Lower lobe of right lung (tissue), 2 donors: ENCODE measurements around the gene REXO4. TPM values are rescaled to one million over a fixed set of nuclear protein-coding genes. Genes with fewer than 3 reads are reported as not detected.

ENCODE experiments used
- ATAC-seq, 2 donors: fragments of 200-7000 bp; cut with Tn5 transposase; one replicate each; pipeline ENCODE4 v1.9.1; 2020 to 2022; ENCODE audit warnings: mild to moderate bottlenecking in 2 of 2, moderate library complexity in 2 of 2
- DNase-seq: peaks from one replicate; pipeline ENCODE4 v3.0.0-alpha.2; 2020
- H3K27ac ChIP-seq: fragments of 200-600 bp; one replicate; pipeline ENCODE4 v1.8.0; 2022
- H3K27me3 ChIP-seq: fragments of 200-600 bp; one replicate; pipeline ENCODE4 v1.8.0; 2022; ENCODE audit warnings: low read depth
- H3K36me3 ChIP-seq: fragments of 200-600 bp; one replicate; pipeline ENCODE4 v1.8.0; 2022; ENCODE audit warnings: mild to moderate bottlenecking
- H3K4me1 ChIP-seq: fragments of 200-600 bp; one replicate; pipeline ENCODE4 v1.8.0; 2022
- H3K4me3 ChIP-seq: fragments of 200-600 bp; one replicate; pipeline ENCODE4 v1.8.0; 2022; ENCODE audit warnings: mild to moderate bottlenecking
- H3K9me3 ChIP-seq: fragments of 200-600 bp; one replicate; pipeline ENCODE4 v1.8.0; 2022
- CTCF ChIP-seq: fragments of 200-600 bp; IDR thresholded peaks from one replicate; pipeline ENCODE4 v1.8.0; 2022; ENCODE audit warnings: antibody characterized with exemption, mild to moderate bottlenecking
- intact Hi-C: fragments of 100-400 bp; cut with DNase I; formaldehyde crosslinking; loops from one replicate; pipeline ENCODE4 v1.11.0; 2022
- total RNA-seq: library from RNA; stranded (reverse); fragmentation: NEBNext Ultra II Directional; extraction: Animal tissue kit (Norgen Biotek cat#: 25700); gene quantifications from one replicate; pipeline ENCODE4 v1.2.1, GENCODE V29; 2021
- donor health status: DM: no; HTN: yes; CAD: no; lungs with severe emphysema.

REXO4 gene
- total RNA-seq, 1 donor from 2014 or later, result 20.9 TPM

- Histone ChIP-seq H3K27me3 (no peaks in the 10 kb centered on the region), H3K36me3 (peaks cover 33% of the 10 kb centered on the region), H3K27ac (peak overlapping the region; percentile 99), H3K4me3 (peak overlapping the region; percentile 96), H3K4me1 (peaks cover 56% of the 10 kb centered on the region), H3K9me3 (no peaks in the 10 kb centered on the region)
- intact Hi-C loops, result no loop called here
- ATAC-seq, result no peak
- DNase-seq, result no peak
- TF ChIP-seq CTCF, result no peak
Observed at GRCh38 chr9:133374612-133375115, 43.1 kb downstream of the REXO4 start.

- H3K4me1 ChIP-seq, result peaks cover 80% of the 10 kb centered on the region
- intact Hi-C loops, result no loop called here
- no peak overlapping the region for H3K4me3 ChIP-seq
- H3K9me3 ChIP-seq, result no peaks in the 10 kb centered on the region
- no peaks in the 10 kb centered on the region for H3K27me3 ChIP-seq
- ATAC-seq, result no peak
- DNase-seq, result no peak
- no peak overlapping the region for H3K27ac ChIP-seq
- TF ChIP-seq CTCF, result no peak
- H3K36me3 ChIP-seq, result peaks cover 56% of the 10 kb centered on the region
Observed at GRCh38 chr9:133372144-133372543, 45.7 kb downstream of the REXO4 start.

- ATAC-seq (no peak), DNase-seq (peak; percentile 43)
- Histone ChIP-seq H3K27me3 (no peaks in the 10 kb centered on the region), H3K36me3 (peaks cover 64% of the 10 kb centered on the region), H3K27ac (peak overlapping the region; percentile 26), H3K9me3 (no peaks in the 10 kb centered on the region), H3K4me3 (peak overlapping the region; percentile 14), H3K4me1 (peaks cover 75% of the 10 kb centered on the region)
- intact Hi-C loops, result no loop called here
- no peak for TF ChIP-seq CTCF
Observed at GRCh38 chr9:133371261-133371711, 46.5 kb downstream of the REXO4 start.

GRCh38 chr9:133370685-133371084 lies 47.1 kb downstream of the REXO4 start:
- ATAC-seq (no peak), DNase-seq (no peak)
- Histone ChIP-seq H3K36me3 (peaks cover 70% of the 10 kb centered on the region), H3K27ac (peak overlapping the region; percentile 26), H3K4me3 (peak overlapping the region; percentile 14), H3K9me3 (no peaks in the 10 kb centered on the region), H3K27me3 (no peaks in the 10 kb centered on the region), H3K4me1 (peaks cover 75% of the 10 kb centered on the region)
- intact Hi-C loops, result no loop called here
- TF ChIP-seq CTCF, result no peak

GRCh38 chr9:133369933-133370332 lies 47.9 kb downstream of the REXO4 start:
- no peak for TF ChIP-seq CTCF
- Histone ChIP-seq H3K27ac (peak overlapping the region; percentile 26), H3K4me1 (peaks cover 77% of the 10 kb centered on the region), H3K9me3 (no peaks in the 10 kb centered on the region), H3K27me3 (no peaks in the 10 kb centered on the region), H3K4me3 (no peak overlapping the region), H3K36me3 (peaks cover 78% of the 10 kb centered on the region)
- intact Hi-C loops, result no loop called here
- DNase-seq (no peak), ATAC-seq (peak; percentile 39 to 43)
